ENCODE measurements around the gene ECT2L. TPM values are rescaled to one million over a fixed set of nuclear protein-coding genes. Genes with fewer than 3 reads are reported as not detected.

The ECT2L gene
- total RNA-seq, 1 experiment from 2014 or later: not detected

DNA sequence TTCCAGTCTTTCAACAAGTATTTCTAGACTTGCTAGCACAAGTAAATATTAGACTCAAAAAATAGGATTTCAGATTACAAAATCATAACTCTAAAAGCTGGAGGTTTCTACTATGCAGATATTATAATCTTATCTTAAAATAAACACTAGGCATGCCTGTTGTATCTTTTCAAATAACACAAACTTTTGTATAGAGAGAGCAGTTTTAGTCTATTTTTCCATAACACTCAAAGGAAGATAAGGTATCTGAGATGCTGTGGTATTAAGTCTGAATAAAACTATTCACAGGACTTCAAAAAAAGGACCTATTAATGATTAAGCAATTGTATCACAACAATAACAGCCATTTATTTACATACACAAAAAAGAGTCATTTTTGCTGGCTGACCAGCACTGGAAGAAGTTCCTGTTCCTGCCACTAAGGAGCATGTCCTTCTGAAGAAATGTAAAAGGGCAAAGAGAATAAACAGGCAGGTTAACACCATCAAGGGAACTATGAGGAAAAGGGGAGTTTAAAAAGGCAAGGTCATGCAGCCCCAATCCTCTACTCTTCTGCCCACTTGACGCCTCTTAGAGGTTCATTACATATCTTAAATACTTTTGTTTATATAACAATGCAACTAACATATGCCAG, 152.8 kb downstream of the ECT2L start:
- Histone ChIP-seq H3K23ac (ENCODE audit: insufficient read length, low read depth, low read length) (no peak overlapping the region), H2BK15ac (ENCODE audit: low read depth, low read length) (no peak overlapping the region), H3K18ac (ENCODE audit: insufficient read length, low read depth, low read length) (no peak overlapping the region), H3K27ac (ENCODE audit: insufficient read length, low read depth, low read length) (no peak overlapping the region), H3K9me3 (ENCODE audit: control insufficient read depth, low read depth, low read length) (no peaks in the 10 kb centered on the region), H4K8ac (replicated peaks; ENCODE audit: insufficient read length, low read depth, low read length) (no peak overlapping the region), H4K20me1 (ENCODE audit: control insufficient read depth, insufficient read depth, insufficient read length) (peaks cover 2% of the 10 kb centered on the region), H3K23me2 (ENCODE audit: insufficient read length, low read depth, low read length, poor library complexity, severe bottlenecking) (no peaks in the 10 kb centered on the region), H4K91ac (ENCODE audit: insufficient read length, low read depth, low read length) (no peak overlapping the region), H2BK20ac (ENCODE audit: low read depth, low read length, poor library complexity, severe bottlenecking) (no peak overlapping the region), H3K4me2 (ENCODE audit: insufficient read depth, insufficient read length, low read length) (no peak overlapping the region), H2AFZ (ENCODE audit: low read length) (no peak overlapping the region), H3K9ac (ENCODE audit: extremely low read depth, insufficient read length, low read length) (no peak overlapping the region), H3K79me1 (ENCODE audit: insufficient read depth, low read depth, low read length, poor library complexity, severe bottlenecking) (no peaks in the 10 kb centered on the region), H2BK5ac (ENCODE audit: insufficient read length, low read length) (no peak overlapping the region), H2BK120ac (ENCODE audit: low read depth, low read length, poor library complexity, severe bottlenecking) (no peak overlapping the region), H3K14ac (ENCODE audit: insufficient read depth, low read length) (no peak overlapping the region), H3K4ac (ENCODE audit: low read depth, low read length) (no peak overlapping the region), H2BK12ac (ENCODE audit: insufficient read length, low read depth, low read length) (no peak overlapping the region), H3K56ac (ENCODE audit: insufficient read length, low read depth, low read length) (no peak overlapping the region), H4K5ac (ENCODE audit: insufficient read length, low read depth, low read length) (no peak overlapping the region), H3K27me3 (ENCODE audit: insufficient read depth, low read length) (no peaks in the 10 kb centered on the region), H3K79me2 (ENCODE audit: insufficient read depth, low read length) (no peaks in the 10 kb centered on the region; the same call in 1 of the 2 replicates), H3T11ph (ENCODE audit: low read length) (no peak overlapping the region), H2AK5ac (ENCODE audit: insufficient read length, low read length) (no peak overlapping the region), H3K4me1 (ENCODE audit: insufficient read depth, low read length) (no peaks in the 10 kb centered on the region)
- WGBS (ENCODE audit: extremely low coverage, insufficient read length, low lambda C conversion rate): no CpG with 5 or more reads among the region's 1 CpG
- Mint-ChIP-seq H3K4me3 (no peak overlapping the region), H3K27ac (peak overlapping the region; percentile 12 to 36 (median 14); a peak in 3 of 7 replicates), H3K4me1 (peaks cover 18 to 21% of the 10 kb centered on the region in 2 experiments), H3K9me3 (no peaks in the 10 kb centered on the region), H3K27me3 (ENCODE audit: low read depth) (no peaks in the 10 kb centered on the region), H3K36me3 (ENCODE audit: insufficient read depth in 1 of 3, low read depth in 3 of 3) (peaks cover 5 to 16% (median 14%) of the 10 kb centered on the region in 3 experiments; a peak in 6 of 7 replicates)
- TF ChIP-seq, protein P1, sequence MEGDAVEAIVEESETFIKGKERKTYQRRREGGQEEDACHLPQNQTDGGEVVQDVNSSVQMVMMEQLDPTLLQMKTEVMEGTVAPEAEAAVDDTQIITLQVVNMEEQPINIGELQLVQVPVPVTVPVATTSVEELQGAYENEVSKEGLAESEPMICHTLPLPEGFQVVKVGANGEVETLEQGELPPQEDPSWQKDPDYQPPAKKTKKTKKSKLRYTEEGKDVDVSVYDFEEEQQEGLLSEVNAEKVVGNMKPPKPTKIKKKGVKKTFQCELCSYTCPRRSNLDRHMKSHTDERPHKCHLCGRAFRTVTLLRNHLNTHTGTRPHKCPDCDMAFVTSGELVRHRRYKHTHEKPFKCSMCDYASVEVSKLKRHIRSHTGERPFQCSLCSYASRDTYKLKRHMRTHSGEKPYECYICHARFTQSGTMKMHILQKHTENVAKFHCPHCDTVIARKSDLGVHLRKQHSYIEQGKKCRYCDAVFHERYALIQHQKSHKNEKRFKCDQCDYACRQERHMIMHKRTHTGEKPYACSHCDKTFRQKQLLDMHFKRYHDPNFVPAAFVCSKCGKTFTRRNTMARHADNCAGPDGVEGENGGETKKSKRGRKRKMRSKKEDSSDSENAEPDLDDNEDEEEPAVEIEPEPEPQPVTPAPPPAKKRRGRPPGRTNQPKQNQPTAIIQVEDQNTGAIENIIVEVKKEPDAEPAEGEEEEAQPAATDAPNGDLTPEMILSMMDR (conservative IDR thresholded peaks at IDR 0.05): peak; percentile 25; the same call in 1 of the 3 replicates
- DNase-seq: no peak
